ENCODE data around the gene ZNF70.

The ZNF70 gene

GRCh38 chr22:23690713-23691112, 60.2 kb downstream of the ZNF70 start, which contains the start of gene RGL4:
Gene RGL4, plus strand, starts transcription at chr22:23691013. Its CDS starts 1,018 bp downstream, at chr22:23692031.
- no peak for DNase-seq

GRCh38 chr22:23689414-23689813, 61.5 kb downstream of the ZNF70 start:
- no peak for DNase-seq
